SU-DHL-6 (cell line): ENCODE results near the gene PCK2.

Experiments used
- EZH2phosphoT487 ChIP-seq: fragments of 200-600 bp; sonication (generic), shearing (Covaris generic); conservative IDR thresholded peaks from 2 replicates; pipeline ENCODE4 v1.6.1; 2018; ENCODE audit warnings: mild to moderate bottlenecking, antibody characterized with exemption, low read length, moderate library complexity, mixed read lengths
- TF ChIP-seq, protein P1 (sequence below): fragments of 200-600 bp; sonication (generic); IDR thresholded peaks from one replicate; pipeline ENCODE4 v1.5.1; 2017; ENCODE audit warnings: antibody characterized with exemption, mild to moderate bottlenecking, low read length, moderate library complexity; ENCODE audit not compliant: insufficient read depth, poor library complexity, severe bottlenecking

DNA sequence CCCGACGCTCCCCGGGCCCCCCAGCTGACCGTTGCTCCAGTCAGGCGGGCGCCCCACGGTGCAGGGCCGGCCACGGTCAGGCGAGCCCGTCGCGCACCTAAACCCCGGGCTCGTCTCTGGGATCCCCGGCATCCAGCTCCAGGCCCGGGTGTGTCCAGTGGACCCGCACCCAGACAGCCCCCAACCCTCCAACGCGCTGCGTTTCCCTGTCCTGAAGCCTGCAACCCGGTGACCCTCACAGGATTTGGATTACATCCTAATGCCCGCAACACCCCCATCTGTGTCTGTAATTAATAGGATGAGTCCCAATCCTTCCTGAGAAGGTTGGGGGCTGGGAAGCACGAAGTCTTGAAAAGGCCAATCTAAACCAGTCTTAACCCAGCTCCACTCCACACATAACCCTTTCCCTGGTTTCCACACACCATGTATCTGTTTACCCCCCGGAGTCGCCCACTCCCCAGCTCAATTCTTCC lies 12.3 kb upstream of the PCK2 start:
- TF ChIP-seq, protein P1, sequence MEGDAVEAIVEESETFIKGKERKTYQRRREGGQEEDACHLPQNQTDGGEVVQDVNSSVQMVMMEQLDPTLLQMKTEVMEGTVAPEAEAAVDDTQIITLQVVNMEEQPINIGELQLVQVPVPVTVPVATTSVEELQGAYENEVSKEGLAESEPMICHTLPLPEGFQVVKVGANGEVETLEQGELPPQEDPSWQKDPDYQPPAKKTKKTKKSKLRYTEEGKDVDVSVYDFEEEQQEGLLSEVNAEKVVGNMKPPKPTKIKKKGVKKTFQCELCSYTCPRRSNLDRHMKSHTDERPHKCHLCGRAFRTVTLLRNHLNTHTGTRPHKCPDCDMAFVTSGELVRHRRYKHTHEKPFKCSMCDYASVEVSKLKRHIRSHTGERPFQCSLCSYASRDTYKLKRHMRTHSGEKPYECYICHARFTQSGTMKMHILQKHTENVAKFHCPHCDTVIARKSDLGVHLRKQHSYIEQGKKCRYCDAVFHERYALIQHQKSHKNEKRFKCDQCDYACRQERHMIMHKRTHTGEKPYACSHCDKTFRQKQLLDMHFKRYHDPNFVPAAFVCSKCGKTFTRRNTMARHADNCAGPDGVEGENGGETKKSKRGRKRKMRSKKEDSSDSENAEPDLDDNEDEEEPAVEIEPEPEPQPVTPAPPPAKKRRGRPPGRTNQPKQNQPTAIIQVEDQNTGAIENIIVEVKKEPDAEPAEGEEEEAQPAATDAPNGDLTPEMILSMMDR = no peak
- TF ChIP-seq EZH2phosphoT487 = no peak
